GM21423 (cell line): ENCODE results near the gene RHOJ.
"Not testable (repeated sequence)": the region's sequence is repeated elsewhere in the genome, so short reads cannot be mapped to it uniquely, and the experiment has no call there.

Experiments
- ATAC-seq: cut with Tn5 transposase; IDR thresholded peaks from one replicate; pipeline ENCODE4 v1.9.1; 2021; ENCODE audit warnings: mild to moderate bottlenecking, moderate library complexity; ENCODE audit not compliant: unreplicated experiment

RHOJ gene

DNA sequence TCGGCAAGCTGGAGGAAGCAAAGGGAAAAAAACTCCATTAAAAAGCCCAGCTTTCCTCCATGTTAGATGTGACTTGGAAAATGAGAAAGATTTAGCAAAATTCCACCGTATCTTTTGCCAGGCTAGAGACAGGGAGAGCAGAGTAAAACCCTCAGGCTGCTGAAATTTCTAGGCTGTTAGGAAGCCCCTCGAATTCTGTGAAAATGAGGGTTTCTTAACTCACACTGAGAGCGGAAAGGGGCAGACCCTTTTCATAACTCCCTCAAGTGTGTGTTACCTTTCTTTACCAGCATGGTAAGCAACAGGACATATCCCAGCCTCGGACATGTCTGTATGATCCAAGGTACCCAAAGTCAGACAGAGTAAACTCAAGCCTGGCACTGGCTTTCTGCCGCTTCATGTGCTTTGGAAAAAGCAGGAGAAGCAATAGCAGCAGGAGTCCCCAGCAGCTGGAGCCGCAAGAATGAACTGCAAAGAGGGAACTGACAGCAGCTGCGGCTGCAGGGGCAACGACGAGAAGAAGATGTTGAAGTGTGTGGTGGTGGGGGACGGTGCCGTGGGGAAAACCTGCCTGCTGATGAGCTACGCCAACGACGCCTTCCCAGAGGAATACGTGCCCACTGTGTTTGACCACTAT lies at the start of gene RHOJ:
TSS of gene RHOJ (plus strand) at position 37 of the 637 bp plus-strand sequence. CDS start at position 464, 427 bp downstream.
- no peak for ATAC-seq

DNA sequence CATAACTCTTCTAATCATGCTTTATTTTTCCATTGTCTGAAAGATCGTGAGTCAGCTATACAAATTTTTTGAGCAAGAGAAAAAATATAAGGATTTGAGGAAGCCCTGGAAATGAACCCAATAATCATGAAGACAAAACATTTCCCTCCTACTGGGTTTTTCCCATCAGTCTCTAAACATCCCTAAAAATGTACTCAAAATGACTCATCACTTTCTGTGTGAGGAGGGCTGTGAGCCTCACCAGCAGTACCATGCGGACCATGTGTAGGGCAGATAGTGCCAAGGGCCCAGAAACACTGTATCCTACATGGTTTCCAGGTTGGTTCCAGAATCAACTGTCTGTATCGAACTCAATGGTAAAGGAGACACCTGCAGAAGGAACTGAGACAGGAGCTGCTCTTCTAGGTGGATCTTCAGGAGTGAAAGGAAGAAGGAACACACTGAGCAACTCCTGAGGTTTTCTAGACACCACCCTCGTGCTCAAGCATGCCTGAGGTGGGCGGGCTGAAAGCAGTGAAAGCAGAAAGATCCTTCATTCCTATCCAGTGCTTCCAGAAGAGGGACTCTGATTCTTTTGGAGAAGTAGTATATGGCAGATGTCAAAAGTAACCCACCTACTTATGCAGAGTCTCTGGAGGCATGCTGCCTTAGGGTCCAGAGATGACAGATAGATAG lies 48.6 kb upstream of the RHOJ start:
- no peak for ATAC-seq

DNA sequence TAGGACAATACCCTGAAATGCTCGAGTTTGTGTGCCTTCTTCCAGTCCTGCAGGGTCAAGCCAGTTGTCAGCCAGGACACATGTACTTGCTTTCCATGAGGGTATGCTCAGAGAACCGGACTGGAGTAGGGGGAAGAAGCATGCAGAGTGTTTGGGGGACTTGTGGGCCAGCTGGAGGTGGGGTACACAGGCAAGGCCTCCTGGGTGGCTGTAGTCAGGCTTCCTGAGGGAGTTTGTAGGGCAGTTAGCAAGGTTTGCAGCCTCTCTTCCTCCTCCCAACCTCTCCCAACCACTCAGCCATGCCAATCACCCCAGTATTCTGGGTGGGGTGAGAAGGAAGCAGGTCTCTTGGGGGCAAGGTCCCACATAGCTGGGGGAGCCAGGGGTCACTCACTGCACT lies 47.0 kb upstream of the RHOJ start:
- ATAC-seq = no peak

DNA sequence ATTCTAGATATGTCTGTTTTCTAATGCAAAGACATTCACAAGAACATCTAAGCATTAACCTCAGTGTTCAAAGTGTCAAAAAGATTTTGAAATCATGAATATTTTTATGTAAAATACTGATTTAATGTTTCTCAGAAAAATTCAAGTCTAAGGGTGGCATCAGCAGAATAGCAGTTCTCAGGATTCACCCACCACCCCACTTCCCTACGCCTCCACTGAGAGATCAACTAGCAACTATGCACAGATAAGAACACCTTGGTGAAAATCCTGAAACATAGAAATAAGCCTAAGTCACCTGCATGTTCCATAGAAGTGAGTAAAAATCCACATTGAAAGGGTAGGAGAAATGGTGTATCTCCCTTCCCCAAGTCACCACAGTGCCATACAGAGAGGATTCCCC lies 40.9 kb upstream of the RHOJ start:
- no peak for ATAC-seq

DNA sequence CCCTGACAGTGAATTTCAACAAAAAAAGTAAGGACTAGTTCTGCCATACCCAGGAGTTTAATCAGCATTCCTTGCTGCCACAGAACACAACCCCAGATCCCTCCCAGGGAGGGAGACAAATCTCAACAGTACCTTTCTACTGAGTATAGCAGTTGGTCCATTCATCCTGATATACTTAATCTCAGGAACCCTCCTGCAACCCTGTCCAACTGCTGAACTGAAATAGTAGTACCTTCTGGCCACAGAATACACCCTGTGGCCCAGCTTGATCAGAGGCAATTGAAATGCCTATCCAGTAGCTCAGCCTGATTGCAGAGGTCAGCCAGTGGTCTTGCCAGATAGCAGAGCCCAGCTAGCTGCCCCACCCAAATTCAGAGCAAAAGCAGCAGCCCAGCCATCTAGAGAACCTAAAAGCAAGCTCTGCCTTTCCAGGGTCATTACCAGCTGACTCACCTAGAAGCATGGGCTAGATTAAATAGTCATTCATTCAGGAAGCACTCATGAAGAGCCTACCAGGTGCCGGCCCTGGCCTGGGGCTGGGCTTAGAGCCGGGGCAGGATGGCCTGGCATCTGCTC lies 40.0 kb upstream of the RHOJ start:
- ATAC-seq = no peak

DNA sequence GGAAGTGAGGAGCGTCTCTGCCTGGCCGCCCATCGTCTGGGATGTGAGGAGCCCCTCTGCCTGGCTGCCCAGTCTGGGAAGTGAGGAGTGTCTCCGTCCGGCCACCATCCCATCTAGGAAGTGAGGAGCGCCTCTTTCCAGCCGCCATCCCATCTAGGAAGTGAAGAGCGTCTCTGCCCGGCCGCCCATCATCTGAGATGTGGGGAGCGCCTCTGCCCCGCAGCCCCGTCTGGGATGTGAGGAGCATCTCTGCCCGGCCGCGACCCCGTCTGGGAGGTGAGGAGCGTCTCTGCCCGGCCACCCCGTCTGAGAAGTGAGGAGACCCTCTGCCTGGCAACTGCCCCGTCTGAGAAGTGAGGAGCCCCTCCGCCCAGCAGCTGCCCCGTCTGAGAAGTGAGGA lies 39.0 kb upstream of the RHOJ start:
- ATAC-seq = not testable (repeated sequence)

DNA sequence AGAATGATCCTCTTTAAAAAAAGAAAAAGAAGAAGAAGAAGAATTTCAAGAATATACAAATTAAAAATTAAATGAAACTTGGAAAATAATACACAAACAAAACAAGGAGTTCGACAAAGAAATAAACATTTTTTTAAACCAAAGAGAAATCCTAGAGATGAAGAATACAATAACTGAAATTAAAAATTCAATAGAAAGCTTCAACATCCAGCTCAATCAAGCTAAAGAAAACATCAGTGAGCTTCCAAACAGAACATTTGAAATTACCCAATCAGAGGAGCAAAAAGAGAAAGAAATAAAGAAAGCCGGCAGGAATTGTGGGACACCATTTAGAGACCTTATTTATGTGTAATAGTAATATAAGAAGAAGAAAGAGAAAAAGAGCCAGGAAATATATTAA lies 37.2 kb upstream of the RHOJ start:
- ATAC-seq = no peak

DNA sequence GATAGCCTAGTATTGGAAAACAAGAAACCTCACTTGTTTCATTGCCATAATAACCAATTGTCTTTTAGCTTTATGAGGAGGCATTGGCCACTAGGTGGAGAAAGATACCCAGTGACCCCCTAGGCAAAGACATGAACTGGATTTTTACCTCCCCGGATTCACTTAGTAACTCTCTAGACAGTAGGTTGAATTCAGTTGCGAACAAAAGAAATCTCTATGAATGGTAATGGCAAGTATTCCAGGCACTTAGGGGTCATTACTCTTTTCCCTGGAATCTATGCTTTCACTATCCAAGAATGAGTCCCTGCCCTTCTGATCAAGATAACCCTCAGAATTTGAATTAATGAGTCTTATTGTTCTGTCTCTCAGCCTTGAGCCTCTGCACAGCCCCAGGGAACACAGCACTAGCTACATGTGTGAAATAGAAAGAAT lies 29.5 kb upstream of the RHOJ start:
- ATAC-seq = no peak

DNA sequence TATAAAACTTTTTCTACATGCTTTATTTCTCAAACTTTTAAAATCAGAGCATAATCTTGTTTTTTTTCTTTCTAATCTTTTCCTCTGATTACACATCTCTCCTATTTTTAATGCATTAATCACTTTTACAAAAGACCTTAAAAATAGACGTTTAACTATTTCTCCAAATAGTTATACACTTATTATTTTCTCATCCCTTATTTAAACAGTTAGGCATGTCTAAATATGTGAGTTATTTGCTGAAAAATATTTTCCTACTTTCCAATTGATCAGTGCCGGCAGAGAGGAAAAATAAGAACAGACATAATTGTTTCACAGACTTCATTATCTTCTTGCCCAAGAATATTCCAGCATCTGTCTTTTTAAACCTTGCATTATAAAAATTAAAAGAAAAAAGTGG lies 28.7 kb upstream of the RHOJ start:
- ATAC-seq = no peak

DNA sequence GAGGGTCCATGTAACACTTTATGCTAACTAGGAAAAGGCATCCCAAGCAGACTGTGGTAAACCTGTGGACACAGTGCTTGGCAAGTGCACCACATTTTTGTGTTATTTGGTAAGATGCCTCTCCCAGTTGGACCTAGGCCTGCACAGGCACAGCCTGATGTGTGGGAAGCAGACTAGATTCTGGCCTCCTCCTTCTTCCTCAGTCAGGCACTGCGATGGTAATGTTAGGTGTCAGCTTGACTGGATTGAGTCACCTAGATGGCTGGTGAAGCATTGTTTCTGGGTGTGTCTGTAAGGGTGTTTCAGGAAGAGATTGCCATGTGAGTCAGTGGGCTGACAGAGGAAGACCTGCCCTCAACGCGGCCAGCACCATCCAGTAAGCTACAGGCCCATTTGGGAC lies 25.3 kb upstream of the RHOJ start:
- no peak for ATAC-seq

DNA sequence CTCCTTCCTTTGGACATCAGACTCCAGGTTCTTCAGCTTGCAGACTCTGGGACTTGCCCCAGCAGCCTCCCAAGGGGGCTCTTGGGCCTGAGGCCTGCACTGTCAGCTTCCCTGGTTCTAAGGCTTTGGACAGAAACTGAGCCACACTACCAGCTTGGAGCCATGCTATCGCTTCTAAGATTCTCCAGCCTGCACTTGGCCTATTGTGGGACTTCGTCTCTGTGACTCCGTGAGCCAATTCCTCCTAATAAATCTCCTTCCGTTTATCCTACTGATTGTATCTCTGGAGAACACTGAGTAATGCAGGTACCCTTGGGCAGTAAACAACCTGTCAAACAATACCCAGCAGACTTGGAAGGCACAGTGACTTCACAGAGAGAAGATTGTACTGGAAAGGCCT lies 24.9 kb upstream of the RHOJ start:
- no peak for ATAC-seq

DNA sequence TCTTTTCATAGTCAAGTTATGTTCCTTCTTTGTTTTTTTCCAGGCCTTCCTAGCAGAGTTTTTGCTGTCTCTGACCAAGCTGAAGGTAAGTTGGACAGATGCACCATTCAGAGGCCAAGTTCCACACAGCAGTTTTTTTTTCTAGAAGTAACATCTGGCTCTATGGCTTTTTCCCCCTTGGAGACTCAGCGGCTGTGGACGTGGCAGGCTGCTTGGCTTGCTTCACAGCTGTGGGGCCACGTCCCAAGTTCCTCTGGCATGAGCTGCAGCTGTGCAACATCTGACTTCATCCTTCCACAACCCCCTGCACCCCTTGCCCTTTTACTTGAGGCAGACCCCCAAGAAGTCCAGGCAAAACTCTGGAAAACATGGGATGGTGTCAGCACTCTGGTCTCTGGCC lies 24.2 kb upstream of the RHOJ start:
- ATAC-seq = no peak

DNA sequence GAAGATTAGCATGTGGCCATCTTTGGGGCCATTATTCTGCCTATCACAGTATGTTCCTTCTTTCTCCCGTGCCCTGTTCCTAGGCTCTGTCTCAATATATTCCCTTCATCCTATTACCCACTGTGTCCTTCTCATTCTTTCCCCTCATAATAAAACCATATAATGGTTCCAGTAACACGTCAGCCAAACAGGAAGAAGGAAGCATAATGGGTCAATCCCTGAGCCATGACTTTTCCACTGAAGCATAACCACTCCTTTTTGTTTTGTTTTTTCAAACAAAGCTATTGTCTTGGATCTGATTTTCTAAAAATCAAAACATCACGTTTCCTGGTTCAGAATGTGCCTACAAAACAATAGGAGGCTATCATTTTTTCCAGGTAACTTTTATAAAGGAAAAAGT lies 21.3 kb upstream of the RHOJ start:
- ATAC-seq = no peak

DNA sequence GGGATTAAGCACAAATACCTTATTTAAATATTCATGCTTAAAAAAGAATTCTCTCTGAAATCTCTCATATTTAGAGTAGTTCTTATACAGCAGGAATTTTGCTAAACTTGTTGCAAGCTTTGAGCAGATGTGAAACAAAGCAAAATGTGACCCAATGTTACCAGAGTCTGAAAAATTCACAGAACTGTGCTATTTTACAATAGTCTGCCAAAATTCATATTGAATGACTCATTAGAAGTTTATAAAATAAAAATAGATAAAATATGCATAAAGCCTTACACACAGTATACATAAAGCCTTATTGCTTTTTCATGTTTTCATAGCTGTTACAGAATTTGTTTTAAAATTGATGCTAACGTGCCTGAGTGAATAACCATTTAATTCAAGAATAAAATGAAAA lies 17.8 kb upstream of the RHOJ start:
- no peak for ATAC-seq

DNA sequence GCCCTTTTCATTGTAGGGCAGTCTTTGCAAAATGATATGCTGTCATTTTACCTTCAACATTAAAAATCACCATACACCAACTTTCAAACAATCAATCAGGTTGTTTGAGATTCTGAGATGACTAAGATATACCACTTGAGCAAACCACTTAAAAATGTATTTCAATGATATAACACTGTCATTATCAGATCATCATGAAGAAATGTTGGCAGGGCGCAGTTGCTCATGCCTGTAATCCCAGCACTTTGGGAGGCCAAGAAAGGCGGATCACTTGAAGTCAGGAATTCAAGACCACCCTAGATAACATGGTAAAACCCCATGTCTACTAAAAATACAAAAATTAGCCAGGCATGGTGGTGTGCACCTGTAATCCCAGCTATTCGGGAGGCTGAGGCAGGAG lies 13.0 kb upstream of the RHOJ start:
- no peak for ATAC-seq

DNA sequence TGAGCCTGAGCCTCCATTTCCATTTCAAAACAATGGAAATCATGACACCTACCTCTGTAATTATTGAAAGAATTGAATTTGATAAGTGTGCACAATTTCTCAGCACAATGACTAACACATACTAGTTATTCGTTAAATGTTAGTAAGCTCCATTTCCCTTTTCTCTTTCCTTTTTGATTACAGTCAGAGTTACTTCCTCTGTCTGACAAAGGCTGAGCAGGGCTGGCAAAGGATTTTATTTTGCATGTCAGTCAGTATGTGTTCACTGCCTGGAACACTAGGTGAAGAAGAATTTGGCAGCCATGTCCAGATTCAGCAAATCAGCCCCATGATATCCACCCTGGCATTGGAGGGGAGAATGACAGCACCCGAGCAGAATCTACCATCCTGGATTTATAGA lies 12.2 kb upstream of the RHOJ start:
- no peak for ATAC-seq

DNA sequence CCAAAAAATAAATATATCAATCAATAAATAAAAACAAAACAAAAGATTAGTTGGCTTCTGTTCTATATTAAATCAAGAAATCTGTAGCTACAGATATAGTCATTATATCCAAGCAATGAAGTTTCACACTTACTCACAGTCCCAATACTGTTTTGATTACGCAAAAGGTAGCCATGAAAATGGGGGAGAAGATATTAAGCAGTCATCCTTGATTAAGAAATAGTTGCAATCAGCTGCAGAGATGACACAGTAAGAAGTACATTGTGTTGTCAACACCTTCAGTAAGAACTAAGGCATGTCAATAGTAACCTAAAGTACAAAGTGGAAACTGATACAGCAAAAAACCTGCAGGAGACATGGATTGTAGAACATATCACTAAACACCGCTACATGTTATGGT lies 11.0 kb upstream of the RHOJ start:
- ATAC-seq = no peak

DNA sequence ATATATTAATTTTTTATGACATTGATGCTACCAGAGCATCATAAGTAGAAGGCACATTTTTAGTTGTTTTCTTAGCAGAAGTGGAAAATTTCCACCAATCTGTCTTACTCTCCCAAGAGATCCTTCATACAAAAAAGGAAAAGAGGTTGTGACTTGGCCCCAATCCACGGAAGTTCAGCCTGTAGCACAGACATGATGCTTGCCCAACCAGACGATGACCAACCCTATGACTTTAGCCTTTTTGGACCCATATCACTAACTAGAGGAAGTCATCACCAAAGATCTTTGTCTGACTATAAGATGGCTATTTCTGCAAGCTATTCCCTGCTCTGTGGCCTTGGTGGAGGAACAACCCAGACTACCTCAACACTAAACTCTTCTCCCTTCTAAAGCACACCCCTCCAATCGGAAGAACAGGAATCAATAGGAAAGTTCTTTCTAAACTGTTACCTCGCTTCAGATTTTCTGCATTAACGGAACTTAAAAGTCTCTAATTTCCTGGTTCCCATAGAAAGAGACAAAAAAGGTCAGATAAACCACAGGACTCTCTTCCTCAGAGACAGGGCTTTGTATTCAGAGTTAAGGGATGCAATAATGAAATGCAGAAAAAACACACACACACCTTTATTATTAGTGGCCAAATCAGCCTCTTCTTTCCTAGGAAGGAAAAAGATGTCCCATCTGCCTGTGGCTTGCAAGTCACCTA lies 4.1 kb upstream of the RHOJ start:
- no peak for ATAC-seq

DNA sequence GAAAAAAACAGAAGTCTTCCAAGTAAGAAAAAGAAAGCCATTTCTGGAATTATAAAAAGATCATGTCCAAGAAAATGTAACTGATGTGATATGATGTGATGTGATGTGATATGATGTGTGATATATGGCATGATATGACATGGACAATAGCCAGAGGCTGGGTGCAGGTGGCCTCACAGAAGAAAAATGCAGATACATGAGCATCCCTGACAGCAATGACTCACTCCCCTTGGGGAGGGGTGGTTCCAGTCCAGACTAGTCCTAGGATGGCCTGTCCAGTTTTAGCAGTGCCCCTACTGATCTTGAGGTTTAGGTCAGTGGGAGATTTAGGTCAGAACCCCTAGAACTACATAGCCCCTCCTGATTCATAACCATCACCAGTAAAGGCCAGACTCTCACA lies 3.5 kb upstream of the RHOJ start:
- no peak for ATAC-seq

DNA sequence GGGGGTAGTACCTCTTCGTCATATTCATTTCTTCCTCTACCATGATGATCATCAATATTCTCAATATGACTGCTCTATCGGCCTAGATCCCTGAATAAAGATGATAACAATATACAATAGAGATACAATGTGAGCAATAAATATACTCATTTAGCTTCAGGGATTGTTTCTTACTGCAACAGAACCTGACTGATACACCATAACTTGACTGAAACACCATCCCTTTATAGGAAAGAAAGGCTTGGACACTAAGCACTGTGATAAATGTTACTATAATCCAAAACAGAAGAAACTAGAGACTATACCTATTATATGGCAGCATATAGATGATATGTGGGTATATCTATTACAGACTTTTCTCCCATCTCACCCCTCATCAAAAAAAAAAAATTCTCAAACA lies 1.2 kb upstream of the RHOJ start:
- ATAC-seq = no peak

DNA sequence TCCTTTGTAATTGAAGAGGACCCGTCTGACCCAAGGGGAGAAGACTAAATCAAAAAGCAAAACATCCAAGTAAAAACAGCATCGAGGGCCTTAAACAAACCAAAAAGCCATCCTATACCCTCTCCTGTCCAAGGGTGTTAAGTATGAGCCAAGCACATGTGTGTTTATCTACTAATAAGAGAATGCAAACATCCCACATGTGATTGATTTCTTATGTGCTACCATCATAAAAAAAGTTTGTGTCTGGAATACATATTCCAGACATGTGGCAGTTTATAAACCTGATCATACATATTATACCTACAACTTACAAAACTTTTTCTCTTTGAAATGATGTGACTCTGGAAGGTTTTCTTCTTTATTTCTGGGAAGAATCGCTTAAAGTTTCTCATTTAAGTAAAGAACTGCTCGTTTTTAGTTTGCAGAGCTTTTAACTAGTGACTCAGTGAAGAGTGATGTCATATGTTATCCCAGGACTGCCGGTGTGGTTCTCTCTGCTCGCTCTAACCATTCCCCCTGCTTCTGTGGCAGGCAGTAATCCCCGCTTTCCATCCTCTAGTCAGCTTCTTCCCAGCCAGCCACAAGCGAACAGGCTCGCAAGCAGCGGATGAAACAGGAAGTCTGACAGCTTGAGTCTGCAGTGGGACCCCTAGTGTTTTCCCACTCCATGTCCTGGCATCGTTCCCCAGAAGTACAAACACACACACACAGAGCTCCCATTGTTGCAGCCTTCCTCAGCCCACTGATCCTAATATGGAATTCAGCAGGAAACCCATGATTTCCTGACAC lies 431 bp upstream of the RHOJ start:
- no peak for ATAC-seq
